Ascending aorta (tissue), 2 donors: ENCODE measurements around the gene LHX5. TPM values are rescaled to one million over a fixed set of nuclear protein-coding genes. Genes with fewer than 3 reads are reported as not detected.

Source experiments
- DNase-seq, 2 donors: peaks; one replicate each; pipeline ENCODE4 v3.0.0-alpha.2; 2019; ENCODE audit warnings: low spot score in 2 of 2
- H3K27ac ChIP-seq, 2 donors: fragments of 200-600 bp; sonication (generic); one replicate each; pipeline ENCODE4 v1.5.1; 2016 to 2017; ENCODE audit warnings: mild to moderate bottlenecking in 1 of 2
- H3K27me3 ChIP-seq: fragments of 200-600 bp; sonication (generic); one replicate; pipeline ENCODE4 v1.5.1; 2017
- H3K36me3 ChIP-seq, 2 donors: fragments of 200-600 bp; sonication (generic); one replicate each; pipeline ENCODE4 v1.5.1; 2016
- H3K4me1 ChIP-seq, 2 donors: fragments of 200-600 bp; sonication (generic); one replicate each; pipeline ENCODE4 v1.5.1; 2016 to 2017; ENCODE audit warnings: mild to moderate bottlenecking in 1 of 2
- H3K4me3 ChIP-seq, 2 donors: fragments of 200-600 bp; sonication (generic); one replicate each; pipeline ENCODE4 v1.5.1; 2016 to 2017; ENCODE audit warnings: mild to moderate bottlenecking in 1 of 2
- H3K9me3 ChIP-seq, 2 donors: fragments of 200-600 bp; sonication (generic); one replicate each; pipeline ENCODE4 v1.5.1; 2016
- CTCF ChIP-seq, 3 experiments: fragments of 200-600 bp in 2 of 3; fragments of 450-650 bp in 1 of 3; sonication (generic) in 2 of 3; IDR thresholded peaks; one replicate each; pipeline ENCODE4 v1.5.1; 2016 to 2019; ENCODE audit warnings: antibody characterized with exemption in 3 of 3, mild to moderate bottlenecking in 1 of 3, moderate library complexity in 1 of 3
- intact Hi-C: fragments of 100-400 bp; cut with DNase I; formaldehyde crosslinking; loops from one replicate; pipeline ENCODE4 v1.15.1; 2023
- total RNA-seq: library from RNA; depleted of rRNA; stranded (reverse); fragments of >200 nt; gene quantifications from one replicate; pipeline ENCODE4 v1.1.0, GENCODE V29; 2016

The LHX5 gene
- total RNA-seq, 1 donor from 2014 or later: not detected

GRCh38 chr12:113464852-113465719, 6.6 kb downstream of the LHX5 start:
- Histone ChIP-seq H3K27me3 (peaks cover 45% of the 10 kb centered on the region), H3K4me1 (peaks cover 15 to 27% of the 10 kb centered on the region in 2 donors), H3K4me3 (peak overlapping the region; percentile 47 to 50), H3K9me3 (no peaks in the 10 kb centered on the region), H3K36me3 (no peaks in the 10 kb centered on the region), H3K27ac (no peak overlapping the region)
- DNase-seq: no peak
- TF ChIP-seq CTCF (IDR thresholded peaks at IDR 0.05): no peak
- intact Hi-C loops: no loop called here

GRCh38 chr12:113464452-113464775, 7.3 kb downstream of the LHX5 start:
- Histone ChIP-seq H3K4me3 (peak overlapping the region; percentile 47 to 50), H3K9me3 (no peaks in the 10 kb centered on the region), H3K4me1 (peaks cover 15 to 27% of the 10 kb centered on the region in 2 donors), H3K27me3 (peaks cover 45% of the 10 kb centered on the region), H3K27ac (no peak overlapping the region), H3K36me3 (no peaks in the 10 kb centered on the region)
- no peak for TF ChIP-seq CTCF (IDR thresholded peaks at IDR 0.05)
- DNase-seq: no peak
- intact Hi-C loops: no loop called here

GRCh38 chr12:113463746-113464451, 7.8 kb downstream of the LHX5 start:
- intact Hi-C loops: loop anchor here (2.0 kb wide), 1 partner anchor 449 kb away; no protein-coding TSS in a partner anchor
- H3K27ac ChIP-seq: no peak overlapping the region
- DNase-seq: no peak
- peaks cover 45% of the 10 kb centered on the region for H3K27me3 ChIP-seq
- no peaks in the 10 kb centered on the region for H3K9me3 ChIP-seq
- H3K4me1 ChIP-seq: peaks cover 15 to 27% of the 10 kb centered on the region in 2 donors
- H3K36me3 ChIP-seq: no peaks in the 10 kb centered on the region
- peak overlapping the region; percentile 47 to 50 for H3K4me3 ChIP-seq
- no peak for TF ChIP-seq CTCF (IDR thresholded peaks at IDR 0.05)

- DNase-seq: no peak
- peak overlapping the region; percentile 47 to 50 for H3K4me3 ChIP-seq
- no peak for TF ChIP-seq CTCF (IDR thresholded peaks at IDR 0.05)
- H3K27me3 ChIP-seq: peaks cover 45% of the 10 kb centered on the region
- H3K4me1 ChIP-seq: peaks cover 15 to 27% of the 10 kb centered on the region in 2 donors
- H3K36me3 ChIP-seq: no peaks in the 10 kb centered on the region
- no peaks in the 10 kb centered on the region for H3K9me3 ChIP-seq
- H3K27ac ChIP-seq: no peak overlapping the region
- intact Hi-C loops: loop anchor here (2.0 kb wide), 1 partner anchor 450 kb away; no protein-coding TSS in a partner anchor
These were observed 8.5 kb downstream of the LHX5 start for GRCh38 chr12:113462998-113463745.

- peaks cover 37% of the 10 kb centered on the region for H3K27me3 ChIP-seq
- TF ChIP-seq CTCF (IDR thresholded peaks at IDR 0.05): peak; percentile 54 to 84 (median 77)
These were observed 9.4 kb downstream of the LHX5 start for GRCh38 chr12:113462117-113462774.

More at GRCh38 chr12:113462117-113462774, 9.4 kb downstream of the LHX5 start:
- intact Hi-C loops: loop anchor here (2.0 kb wide), 1 partner anchor 451 kb away; no protein-coding TSS in a partner anchor
- no peaks in the 10 kb centered on the region for H3K36me3 ChIP-seq
- H3K9me3 ChIP-seq: no peaks in the 10 kb centered on the region
- H3K4me3 ChIP-seq: peak overlapping the region; percentile 47 to 50
- peak in 1 of 2 donors; percentile 84 for DNase-seq
- no peak overlapping the region for H3K27ac ChIP-seq
- peaks cover 15 to 21% of the 10 kb centered on the region in 2 donors for H3K4me1 ChIP-seq
